ENCODE measurements around the gene KMT2A. TPM values are rescaled to one million over a fixed set of nuclear protein-coding genes. Genes with fewer than 3 reads are reported as not detected.
A peak's percentile ranks its signal among the peaks of the same experiment; 100 is the strongest.

The KMT2A gene
- total and polyA plus RNA-seq, 12 donors = 9.5 to 107 (median 42.5) TPM

DNA sequence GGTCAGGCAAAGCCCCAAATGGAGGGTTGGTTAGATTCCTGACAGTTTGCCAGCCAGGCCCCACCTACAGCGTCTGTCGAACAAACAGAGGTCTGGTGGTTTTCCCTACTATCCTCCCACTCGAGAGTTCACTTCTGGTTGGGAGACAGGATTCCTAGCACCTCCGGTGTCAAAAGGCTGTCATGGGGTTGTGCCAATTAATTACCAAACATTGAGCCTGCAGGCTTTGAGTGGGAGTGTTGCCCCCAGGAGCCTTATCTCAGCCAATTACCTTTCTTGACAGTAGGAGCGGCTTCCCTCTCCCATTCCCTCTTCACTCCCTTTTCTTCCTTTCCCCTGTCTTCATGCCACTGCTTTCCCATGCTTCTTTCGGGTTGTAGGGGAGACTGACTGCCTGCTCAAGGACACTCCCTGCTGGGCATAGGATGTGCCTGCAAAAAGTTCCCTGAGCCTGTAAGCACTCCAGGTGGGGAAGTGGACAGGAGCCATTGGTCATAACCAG is 86.3 kb downstream of the KMT2A start:
- peak overlapping the region in 1 of 5 donors; percentile 32 for H3K27ac ChIP-seq

DNA sequence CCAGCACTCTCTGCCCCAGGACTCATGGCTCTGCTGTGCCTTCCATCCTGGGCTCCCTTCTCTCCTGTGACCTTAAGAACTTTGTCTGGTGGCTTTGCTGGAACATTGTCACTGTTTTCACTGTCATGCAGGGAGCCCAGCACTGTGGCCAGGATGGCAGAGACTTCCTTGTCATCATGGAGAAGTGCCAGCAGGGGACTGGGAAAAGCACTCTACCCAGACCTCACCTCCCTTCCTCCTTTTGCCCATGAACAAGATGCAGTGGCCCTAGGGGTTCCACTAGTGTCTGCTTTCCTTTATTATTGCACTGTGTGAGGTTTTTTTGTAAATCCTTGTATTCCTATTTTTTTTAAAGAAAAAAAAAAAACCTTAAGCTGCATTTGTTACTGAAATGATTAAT is 88.1 kb downstream of the KMT2A start:
- H3K4me1 ChIP-seq (replicated peaks in 1 of 2) = peaks cover 8 to 15% of the 10 kb centered on the region in 2 donors
- peak in 1 of 7 donors; percentile 41 for DNase-seq
- no peak for TF ChIP-seq POLR2A (IDR thresholded peaks at IDR 0.05)
- TF ChIP-seq, protein P1, sequence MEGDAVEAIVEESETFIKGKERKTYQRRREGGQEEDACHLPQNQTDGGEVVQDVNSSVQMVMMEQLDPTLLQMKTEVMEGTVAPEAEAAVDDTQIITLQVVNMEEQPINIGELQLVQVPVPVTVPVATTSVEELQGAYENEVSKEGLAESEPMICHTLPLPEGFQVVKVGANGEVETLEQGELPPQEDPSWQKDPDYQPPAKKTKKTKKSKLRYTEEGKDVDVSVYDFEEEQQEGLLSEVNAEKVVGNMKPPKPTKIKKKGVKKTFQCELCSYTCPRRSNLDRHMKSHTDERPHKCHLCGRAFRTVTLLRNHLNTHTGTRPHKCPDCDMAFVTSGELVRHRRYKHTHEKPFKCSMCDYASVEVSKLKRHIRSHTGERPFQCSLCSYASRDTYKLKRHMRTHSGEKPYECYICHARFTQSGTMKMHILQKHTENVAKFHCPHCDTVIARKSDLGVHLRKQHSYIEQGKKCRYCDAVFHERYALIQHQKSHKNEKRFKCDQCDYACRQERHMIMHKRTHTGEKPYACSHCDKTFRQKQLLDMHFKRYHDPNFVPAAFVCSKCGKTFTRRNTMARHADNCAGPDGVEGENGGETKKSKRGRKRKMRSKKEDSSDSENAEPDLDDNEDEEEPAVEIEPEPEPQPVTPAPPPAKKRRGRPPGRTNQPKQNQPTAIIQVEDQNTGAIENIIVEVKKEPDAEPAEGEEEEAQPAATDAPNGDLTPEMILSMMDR (IDR thresholded peaks at IDR 0.05) = peak in 1 of 6 experiments; percentile 8
- intact Hi-C loops (cut with DNase I) = no loop called here
- H3K36me3 ChIP-seq (replicated peaks in 1 of 2) = peaks cover 0 to 43% of the 10 kb centered on the region in 2 donors
- H3K27ac ChIP-seq = peak overlapping the region in 1 of 5 donors; percentile 4
- H3K9me3 ChIP-seq (replicated peaks in 1 of 3) = no peaks in the 10 kb centered on the region
- H3K4me3 ChIP-seq = no peak overlapping the region
- H3K27me3 ChIP-seq = no peaks in the 10 kb centered on the region

More for the DNA sequence above, 86.3 kb downstream of the KMT2A start:
- 50 to 61% (median 56%) methylated on average over 6 of the region's 6 CpGs for WGBS, 4 donors
- DNase-seq = peak in 2 of 7 donors; percentile 34 to 42
- intact Hi-C loops (cut with DNase I) = no loop called here
- no peaks in the 10 kb centered on the region for H3K9me3 ChIP-seq (replicated peaks in 1 of 3)
- H3K27me3 ChIP-seq = no peaks in the 10 kb centered on the region
- H3K4me1 ChIP-seq (replicated peaks in 1 of 2) = peaks cover 8 to 15% of the 10 kb centered on the region in 2 donors
- H3K36me3 ChIP-seq (replicated peaks in 1 of 2) = peaks cover 0 to 50% of the 10 kb centered on the region in 2 donors
- H3K4me3 ChIP-seq = no peak overlapping the region
- TF ChIP-seq POLR2A (IDR thresholded peaks at IDR 0.05) = no peak
- TF ChIP-seq, protein P1 (IDR thresholded peaks at IDR 0.05) = peak in 2 of 6 experiments; percentile 5 to 11

DNA sequence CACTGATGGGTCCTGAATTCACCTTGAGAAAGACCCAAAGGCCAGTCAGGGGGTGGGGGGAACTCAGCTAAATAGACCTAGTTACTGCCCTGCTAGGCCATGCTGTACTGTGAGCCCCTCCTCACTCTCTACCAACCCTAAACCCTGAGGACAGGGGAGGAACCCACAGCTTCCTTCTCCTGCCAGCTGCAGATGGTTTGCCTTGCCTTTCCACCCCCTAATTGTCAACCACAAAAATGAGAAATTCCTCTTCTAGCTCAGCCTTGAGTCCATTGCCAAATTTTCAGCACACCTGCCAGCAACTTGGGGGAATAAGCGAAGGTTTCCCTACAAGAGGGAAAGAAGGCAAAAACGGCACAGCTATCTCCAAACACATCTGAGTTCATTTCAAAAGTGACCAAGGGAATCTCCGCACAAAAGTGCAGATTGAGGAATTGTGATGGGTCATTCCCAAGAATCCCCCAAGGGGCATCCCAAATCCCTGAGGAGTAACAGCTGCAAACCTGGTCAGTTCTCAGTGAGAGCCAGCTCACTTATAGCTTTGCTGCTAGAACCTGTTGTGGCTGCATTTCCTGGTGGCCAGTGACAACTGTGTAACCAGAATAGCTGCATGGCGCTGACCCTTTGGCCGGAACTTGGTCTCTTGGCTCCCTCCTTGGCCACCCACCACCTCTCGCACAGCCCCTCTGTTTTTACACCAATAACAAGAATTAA is 88.6 kb downstream of the KMT2A start:
- Histone ChIP-seq H3K27me3 (no peaks in the 10 kb centered on the region), H3K4me1 (replicated peaks in 1 of 2) (peaks cover 8 to 21% of the 10 kb centered on the region in 2 donors), H3K4me3 (no peak overlapping the region), H3K9me3 (replicated peaks in 1 of 3) (no peaks in the 10 kb centered on the region), H3K36me3 (replicated peaks in 1 of 2) (peaks cover 0 to 38% of the 10 kb centered on the region in 2 donors), H3K27ac (no peak overlapping the region)
- intact Hi-C loops (cut with DNase I) = no loop called here
- no peak for TF ChIP-seq POLR2A (IDR thresholded peaks at IDR 0.05)
- TF ChIP-seq, protein P1 (IDR thresholded peaks at IDR 0.05) = no peak
- 71 to 78% (median 73%) methylated on average over 6 of the region's 6 CpGs for WGBS, 4 donors
- DNase-seq = no peak

DNA sequence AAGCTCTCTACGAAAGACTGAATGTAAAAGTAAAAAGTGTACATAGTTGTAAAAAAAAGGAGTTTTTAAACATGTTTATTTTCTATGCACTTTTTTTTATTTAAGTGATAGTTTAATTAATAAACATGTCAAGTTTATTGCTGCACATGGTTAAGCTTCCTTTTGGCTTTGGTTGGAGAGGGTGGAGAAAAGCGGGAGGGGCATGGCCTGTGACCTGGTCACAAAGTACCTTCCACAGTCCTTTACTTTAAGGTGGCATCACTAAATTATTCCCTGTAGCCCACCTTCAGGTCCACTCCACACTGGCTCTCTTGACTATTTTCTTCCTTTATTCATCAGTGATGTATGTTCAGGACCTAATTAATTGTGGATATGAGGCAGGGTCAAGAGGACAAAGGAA is 90.4 kb downstream of the KMT2A start:
- Histone ChIP-seq H3K4me1 (replicated peaks in 1 of 2) (peaks cover 8 to 26% of the 10 kb centered on the region in 2 donors), H3K27me3 (no peaks in the 10 kb centered on the region), H3K36me3 (replicated peaks in 1 of 2) (peaks cover 0 to 20% of the 10 kb centered on the region in 2 donors), H3K27ac (no peak overlapping the region), H3K9me3 (replicated peaks in 1 of 3) (no peaks in the 10 kb centered on the region), H3K4me3 (no peak overlapping the region)
- WGBS, 4 donors = 83 to 87% (median 86%) methylated on average over 2 of the region's 2 CpGs
- intact Hi-C loops (cut with DNase I) = no loop called here
- TF ChIP-seq, protein P1 (IDR thresholded peaks at IDR 0.05) = no peak
- no peak for TF ChIP-seq POLR2A (IDR thresholded peaks at IDR 0.05)
- no peak for DNase-seq
